GM21423 (cell line): ENCODE data around the gene HDAC10.

Experiments
- ATAC-seq: cut with Tn5 transposase; IDR thresholded peaks from one replicate; pipeline ENCODE4 v1.9.1; 2021; ENCODE audit warnings: mild to moderate bottlenecking, moderate library complexity; ENCODE audit not compliant: unreplicated experiment

Gene HDAC10

GRCh38 chr22:50250555-50251476, at the start of gene HDAC10:
HDAC10 (minus strand) TSS chr22:50251265; CDS start chr22:50251032, 233 bp downstream.
- peak; percentile 64 for ATAC-seq

DNA sequence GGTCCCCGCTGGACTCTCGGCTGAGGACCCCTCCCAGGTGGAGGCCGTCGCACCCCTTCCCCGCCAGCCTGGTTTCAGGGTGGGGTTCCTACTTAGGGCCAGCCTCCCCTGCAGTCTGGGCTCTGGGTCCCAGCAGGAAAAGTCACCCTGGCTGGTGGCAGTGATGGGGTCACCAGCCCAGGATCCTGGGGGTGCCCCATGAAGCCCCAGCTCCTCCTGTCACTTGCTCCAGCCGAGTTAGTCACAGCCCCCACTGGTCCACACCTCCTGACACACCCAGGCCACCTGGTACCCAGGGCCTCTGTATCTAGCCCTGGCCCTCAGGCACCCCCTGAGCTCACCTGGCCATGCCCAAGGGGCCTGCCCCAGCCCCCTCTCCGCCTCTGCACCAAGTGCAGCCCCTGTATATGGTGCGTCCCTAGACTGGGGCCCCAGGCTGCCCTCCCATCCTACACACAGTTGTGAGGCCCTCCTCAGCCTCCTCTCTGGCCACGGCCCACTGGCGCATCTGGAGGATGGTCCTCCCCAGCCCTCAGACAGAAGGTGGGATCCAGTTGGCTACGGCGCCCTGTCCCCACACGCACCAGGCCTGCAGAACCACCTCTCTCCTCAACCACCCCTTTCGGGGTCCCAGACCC, 49.7 kb upstream of the HDAC10 start:
- no peak for ATAC-seq

- ATAC-seq: no peak
These were observed 48.9 kb upstream of the HDAC10 start for GRCh38 chr22:50299785-50300619.

DNA sequence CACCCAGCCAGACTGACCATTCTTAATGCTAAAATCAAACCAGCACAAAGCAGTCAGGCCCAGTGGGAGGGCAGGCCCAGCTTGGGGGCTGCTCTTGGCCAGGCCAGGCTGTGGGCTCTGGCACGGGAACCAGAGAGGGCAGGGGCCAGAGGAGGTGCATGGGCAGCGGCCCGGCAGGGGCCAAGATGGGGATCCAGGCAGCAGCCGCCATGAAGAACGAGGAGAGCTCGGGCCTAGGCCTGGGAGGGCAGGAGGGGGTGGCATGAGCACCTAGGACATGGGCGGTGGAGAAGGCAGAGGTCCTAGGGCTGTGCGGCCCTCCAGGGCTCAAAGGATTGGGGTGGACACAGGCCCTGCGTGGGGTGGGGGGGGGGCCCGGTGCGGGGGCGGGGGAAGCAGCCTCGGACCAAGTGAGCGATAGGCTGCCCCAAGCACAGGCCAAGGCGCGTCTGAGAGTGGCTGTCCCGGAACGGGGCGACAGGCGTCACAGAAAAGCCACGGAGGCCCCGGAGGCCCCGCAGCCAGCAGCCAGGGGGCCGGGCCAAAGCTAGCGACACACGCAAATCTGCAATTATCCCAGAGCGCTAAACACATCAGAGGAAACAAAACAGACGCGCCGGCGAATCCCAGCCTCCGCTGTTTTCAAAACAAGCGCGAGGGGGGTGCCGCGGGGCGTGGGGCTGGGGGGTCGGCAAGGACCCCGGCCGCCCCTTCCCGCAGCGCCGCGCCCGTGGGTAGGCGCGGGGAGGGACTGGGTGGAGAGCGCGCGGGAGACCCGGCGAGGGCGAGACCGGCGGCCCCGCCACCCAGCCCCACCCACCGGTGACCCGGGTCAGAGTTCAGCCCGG, 48.1 kb upstream of the HDAC10 start:
- no peak for ATAC-seq

- ATAC-seq: no peak
These were observed 47.2 kb upstream of the HDAC10 start for GRCh38 chr22:50298266-50298637.

DNA sequence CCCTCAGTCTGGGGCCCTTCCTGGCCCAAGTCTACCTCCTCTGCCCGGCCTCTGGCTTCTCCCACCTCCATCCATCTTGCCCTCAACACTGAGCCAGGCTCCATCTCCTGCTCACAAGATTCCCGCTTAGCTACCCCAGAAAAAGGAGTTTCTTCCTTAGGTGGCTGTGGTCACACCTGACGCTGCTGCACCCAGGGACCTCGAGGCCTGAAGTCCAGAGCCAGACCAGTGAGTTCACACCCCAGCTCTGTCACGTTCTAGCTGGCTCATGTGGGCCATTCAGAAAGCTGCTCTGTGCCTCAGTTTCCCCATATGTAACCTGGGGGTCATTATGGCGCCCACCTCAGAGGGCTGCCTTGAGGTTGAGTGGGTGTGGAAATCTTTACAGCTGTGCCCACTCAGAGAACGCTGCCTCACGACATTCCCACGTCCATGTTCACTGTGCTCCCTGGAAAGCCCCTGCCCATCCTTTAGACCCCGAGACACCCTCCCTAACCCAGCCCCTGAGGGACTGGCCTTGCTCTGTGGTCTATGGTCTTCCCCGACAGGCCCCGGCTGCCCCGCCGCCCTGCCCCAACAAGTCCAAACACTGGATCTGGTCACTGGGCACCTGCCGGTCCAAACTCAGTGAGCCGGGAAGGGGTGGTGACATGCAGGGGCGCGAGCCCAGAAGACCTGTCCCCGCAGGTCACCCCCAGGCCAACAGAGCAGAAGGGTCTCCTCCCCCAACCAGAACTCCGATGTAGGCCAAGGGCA, 46.6 kb upstream of the HDAC10 start:
- ATAC-seq: no peak

- ATAC-seq: no peak
These were observed 45.8 kb upstream of the HDAC10 start for GRCh38 chr22:50296658-50297490.

DNA sequence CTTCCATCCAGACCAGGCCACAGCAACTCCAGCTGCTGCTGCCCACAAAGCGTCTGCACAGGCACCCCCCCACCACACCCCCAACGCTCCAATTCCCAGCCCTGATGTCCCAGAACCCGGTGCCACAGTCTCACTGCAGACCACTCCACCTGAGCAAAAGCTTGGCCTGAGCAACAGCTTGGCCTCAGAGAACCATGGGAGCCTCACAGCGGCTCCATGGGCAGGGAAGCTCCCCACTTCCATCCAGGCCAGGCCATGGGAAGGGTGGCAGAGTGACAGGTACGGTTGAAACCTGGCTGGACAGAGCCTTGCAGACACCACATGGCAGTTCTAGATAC, 43.2 kb upstream of the HDAC10 start:
- ATAC-seq: no peak

- ATAC-seq: no peak
These were observed 42.6 kb upstream of the HDAC10 start for GRCh38 chr22:50293441-50294318.

DNA sequence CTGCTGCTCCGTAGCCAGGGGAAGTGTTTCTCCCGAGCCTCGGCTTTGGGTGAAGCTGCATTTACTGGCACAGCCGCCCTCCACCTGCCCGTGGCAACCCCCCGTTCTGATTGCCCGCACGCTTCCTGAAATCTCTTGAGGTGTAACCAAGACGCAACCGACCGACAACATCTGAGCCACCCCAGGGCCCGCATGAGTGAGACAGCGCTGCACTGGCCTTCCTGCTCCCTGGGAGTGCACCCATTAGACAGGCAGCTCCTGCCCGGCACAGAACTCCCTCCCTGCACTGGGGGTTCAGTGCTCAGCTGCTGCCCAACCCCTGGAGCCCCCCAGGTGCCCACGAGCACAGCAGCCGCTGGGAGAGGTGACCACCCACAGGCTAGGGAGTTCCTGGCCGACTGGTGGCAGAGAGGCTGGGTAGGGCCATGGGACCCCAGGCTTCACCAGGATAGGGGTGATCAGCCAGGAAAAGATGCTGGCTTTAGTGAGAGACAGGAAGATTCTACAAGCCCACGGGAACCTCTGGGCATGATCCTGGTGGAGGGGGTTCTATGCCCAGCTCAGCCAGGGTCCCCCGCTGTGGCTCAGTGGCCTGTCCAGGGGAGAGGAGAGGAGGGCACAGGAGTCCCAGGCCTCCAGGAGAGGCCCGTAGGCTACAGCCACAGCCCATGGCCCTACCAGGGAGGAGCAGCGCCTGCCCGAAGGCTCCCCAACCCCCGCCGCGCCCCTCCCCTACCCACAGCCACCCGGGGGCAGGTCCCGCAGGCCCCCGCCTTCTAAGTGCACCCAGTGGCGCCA, 41.8 kb upstream of the HDAC10 start:
- no peak for ATAC-seq

DNA sequence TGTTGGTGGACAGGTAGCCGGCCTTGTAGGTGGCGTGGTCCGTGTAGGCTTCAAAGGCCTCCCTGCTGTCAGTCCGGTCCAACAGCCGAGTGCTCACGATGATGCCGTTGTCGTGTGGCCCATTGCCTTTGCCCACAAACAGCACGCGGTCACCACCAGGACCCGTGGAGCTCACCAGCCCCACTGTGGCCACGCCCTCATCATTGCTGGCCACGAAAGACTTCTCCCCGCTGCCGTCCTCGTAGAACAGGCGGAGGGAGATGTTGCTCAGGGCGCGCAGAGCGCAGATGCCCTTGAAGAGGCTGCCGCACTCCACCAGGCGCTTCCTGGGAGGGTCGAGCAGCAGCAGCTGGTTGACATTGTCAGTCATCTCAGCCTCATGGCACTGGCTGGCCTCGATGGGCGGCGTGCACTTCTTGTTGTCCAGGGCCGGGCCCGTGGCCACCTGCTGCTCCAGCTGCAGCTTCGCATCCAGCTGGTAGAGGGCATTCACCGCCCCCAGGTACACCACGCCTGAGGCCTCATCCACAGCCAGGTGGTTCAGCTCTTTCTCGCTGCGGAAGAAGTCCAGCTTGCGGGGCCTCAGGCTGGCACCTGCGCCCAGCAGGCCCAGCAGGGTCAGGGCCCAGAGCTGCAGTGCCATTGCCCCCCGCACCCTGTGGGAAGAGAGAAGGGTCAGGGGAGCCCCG, 39.0 kb upstream of the HDAC10 start:
- no peak for ATAC-seq

DNA sequence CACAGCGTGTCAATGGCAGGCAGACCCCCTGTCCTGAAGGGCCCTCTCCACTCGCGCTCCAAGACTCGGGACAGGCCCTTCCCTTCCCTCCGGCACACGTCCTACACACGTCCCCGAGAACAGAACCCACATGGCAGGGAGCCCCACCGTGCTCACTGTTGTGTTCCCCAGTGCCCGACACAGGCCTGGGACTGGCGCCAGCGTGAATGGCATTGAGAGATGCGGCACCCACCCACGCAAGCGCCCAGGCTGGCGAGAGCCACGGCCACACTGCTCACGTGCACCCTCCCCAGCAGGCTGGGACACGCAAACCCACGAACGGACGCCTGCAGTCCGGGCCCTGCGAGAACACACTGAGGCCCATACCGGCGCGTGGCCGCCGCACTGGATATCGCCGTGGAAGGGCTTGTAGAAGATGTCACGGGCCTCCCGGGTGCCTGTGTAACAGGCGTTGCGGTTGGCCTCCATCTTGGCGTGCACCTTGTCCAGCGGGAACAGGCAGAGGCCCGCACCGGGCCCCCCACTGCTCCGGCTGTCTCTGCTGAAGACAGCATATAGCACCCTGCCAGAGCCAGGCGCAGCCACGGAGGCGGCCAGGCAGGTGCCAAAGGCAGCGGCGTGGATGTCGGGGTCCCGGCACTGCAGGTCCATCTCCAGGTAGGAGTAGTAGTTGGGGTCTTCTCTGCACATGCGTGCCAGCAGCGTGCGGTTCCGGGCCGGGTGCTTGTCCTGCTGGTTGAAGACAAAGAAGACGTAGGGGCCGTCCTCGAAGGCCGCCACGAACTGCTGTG, 38.3 kb upstream of the HDAC10 start:
- no peak for ATAC-seq

GRCh38 chr22:50287731-50288130, 36.7 kb upstream of the HDAC10 start:
- no peak for ATAC-seq

DNA sequence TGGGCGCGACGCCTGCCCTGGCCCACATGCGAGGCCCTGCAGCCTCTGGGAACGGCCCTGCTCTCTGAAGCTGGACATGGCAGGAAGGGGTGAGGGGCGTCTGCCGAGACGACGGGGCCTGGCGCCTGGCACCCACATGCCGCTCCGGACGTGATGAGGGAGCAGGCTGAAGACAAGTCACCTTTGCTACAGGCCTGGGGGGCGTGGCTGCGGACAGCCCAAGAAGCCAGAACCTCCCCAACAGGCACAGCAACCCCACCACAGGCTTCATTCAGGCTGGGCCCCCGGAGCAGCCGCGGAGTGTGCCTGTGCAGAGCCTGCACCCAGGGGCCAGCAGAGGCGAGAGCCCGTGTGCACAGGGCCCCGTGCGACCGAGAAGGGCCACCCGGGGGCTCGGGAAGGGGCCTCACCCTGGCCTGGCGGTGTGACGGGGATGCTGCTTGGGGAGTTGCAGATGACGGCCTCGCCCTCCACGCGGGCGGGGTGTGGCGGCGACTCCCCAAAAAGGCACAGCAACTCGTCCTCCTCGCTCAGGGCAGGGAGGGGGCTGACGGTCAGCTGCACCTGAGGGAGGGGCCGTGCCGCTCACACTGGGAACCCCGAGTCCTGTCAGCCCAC, 35.7 kb upstream of the HDAC10 start:
- ATAC-seq: no peak

DNA sequence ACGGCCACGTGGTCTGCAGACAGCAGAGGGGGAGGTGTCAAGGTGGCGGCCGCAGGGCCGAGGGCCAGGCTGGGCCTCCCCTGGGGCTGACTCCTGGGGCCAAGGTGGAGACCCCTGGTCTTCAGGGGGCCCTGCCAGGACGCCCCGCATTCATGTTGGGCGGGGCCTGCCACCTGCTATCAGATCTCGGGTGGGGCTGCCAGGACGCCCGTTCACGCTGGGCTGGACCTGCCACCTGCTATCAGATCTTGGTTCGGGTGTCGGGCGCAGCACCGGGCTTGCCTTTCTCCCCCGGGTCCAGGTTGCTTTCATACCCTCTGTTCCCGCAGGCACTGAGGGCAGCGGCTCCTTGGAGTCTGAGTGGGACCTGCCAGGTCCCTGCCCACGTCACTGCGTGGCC, 35.2 kb upstream of the HDAC10 start:
- no peak for ATAC-seq
